GM12878 (cell line): ENCODE data around the gene NDOR1. TPM values are rescaled to one million over a fixed set of nuclear protein-coding genes. Genes with fewer than 3 reads are reported as not detected.

Source experiments
- ATAC-seq: fragments of 200-7000 bp; cut with Tn5 transposase; 3 replicates; pipeline ENCODE4 v1.9.1; 2020; ENCODE audit warnings: mild to moderate bottlenecking, moderate library complexity
- BruUV-seq: library from RNA; stranded (reverse); fragments of 400-500 nt; replicated peaks from 2 replicates; lab custom pipeline; 2021; lab: Mats Ljungman, UMichigan
- CTCF ChIA-PET: fragments of 300-600 bp; sonication (Branson Sonifier 250); formaldehyde crosslinking; extraction: SDS; loops from one replicate; lab custom pipeline; 2021; ENCODE audit warnings: inconsistent platforms; lab: Yijun Ruan, JAX
- POLR2A ChIA-PET: fragments of 350-600 bp; formaldehyde crosslinking; extraction: SDS; loops from one replicate; lab custom pipeline; 2021; ENCODE audit warnings: inconsistent platforms; lab: Charles Lee
- RAD21 ChIA-PET: fragments of 300-600 bp; sonication (Branson Sonifier 250); formaldehyde crosslinking; loops from one replicate; lab custom pipeline; 2023; ENCODE audit warnings: antibody characterized with exemption; ENCODE audit not compliant: unreplicated experiment; lab: Charles Lee
- SMC1A ChIA-PET: fragments of 300-600 bp; sonication (Branson Sonifier 250); formaldehyde crosslinking; loops from one replicate; lab custom pipeline; 2023; ENCODE audit not compliant: unreplicated experiment, uncharacterized antibody; lab: Charles Lee
- DNase-seq: peaks from one replicate; pipeline ENCODE4 v3.0.0-alpha.2; 2011; ENCODE audit warnings: low read depth, low spot score
- FAIRE-seq: peaks from 3 replicates; lab custom pipeline; 2011; peaks lifted over from hg19 to GRCh38; lab: Jason Lieb, UNC
- H2AFZ ChIP-seq: 2 replicates; pipeline ENCODE4 v1.6.0; 2011; ENCODE audit warnings: low read depth, low read length, control low read depth; ENCODE audit not compliant: control insufficient read depth
- H3K27ac ChIP-seq: 2 replicates; pipeline ENCODE4 v1.5.1; 2011; ENCODE audit warnings: control low read depth; ENCODE audit not compliant: control insufficient read depth, insufficient read depth
- H3K27me3 ChIP-seq, 2 experiments: replicated peaks in 1 of 2; 2 replicates each; pipeline versions ENCODE4 v1.6.0 to v1.6.1; 2011; ENCODE audit warnings: low read length in 1 of 2; ENCODE audit not compliant: control insufficient read depth in 2 of 2, insufficient read depth in 2 of 2
- H3K36me3 ChIP-seq, 2 experiments: 2 replicates each; pipeline ENCODE4 v1.5.1; 2011; ENCODE audit warnings: low read length in 1 of 2; ENCODE audit not compliant: control insufficient read depth in 2 of 2, insufficient read depth in 2 of 2
- H3K4me1 ChIP-seq: 2 replicates; pipeline ENCODE4 v1.6.1; 2011; ENCODE audit warnings: mild to moderate bottlenecking, low read length, moderate library complexity, mixed read lengths; ENCODE audit not compliant: control insufficient read depth, insufficient read depth
- H3K4me2 ChIP-seq: 2 replicates; pipeline ENCODE4 v1.6.0; 2011; ENCODE audit warnings: control low read depth; ENCODE audit not compliant: control insufficient read depth, insufficient read depth
- H3K4me3 ChIP-seq: fragments of 200-600 bp; sonication (generic); 2 replicates; pipeline ENCODE4 v1.5.1; 2016
- H3K79me2 ChIP-seq: 2 replicates; pipeline ENCODE4 v1.6.0; 2011; ENCODE audit warnings: low read length; ENCODE audit not compliant: control insufficient read depth, insufficient read depth
- H3K9ac ChIP-seq: 2 replicates; pipeline ENCODE4 v1.8.0; 2011; ENCODE audit warnings: low read length, control low read depth, mixed read lengths; ENCODE audit not compliant: control insufficient read depth, insufficient read depth
- H3K9me3 ChIP-seq: replicated peaks from 3 replicates; pipeline ENCODE4 v1.5.1; 2011; ENCODE audit warnings: mild to moderate bottlenecking, low read length; ENCODE audit not compliant: control insufficient read depth, insufficient read depth
- H4K20me1 ChIP-seq: 2 replicates; pipeline ENCODE4 v1.6.0; 2011; ENCODE audit not compliant: control insufficient read depth, insufficient read depth
- FOS ChIP-seq: IDR thresholded peaks from 3 replicates; pipeline ENCODE4 v1.6.1; 2011; ENCODE audit warnings: borderline replicate concordance; ENCODE audit not compliant: insufficient read length; ENCODE audit errors: extremely low read depth
- JUND ChIP-seq: IDR thresholded peaks from 2 replicates; pipeline ENCODE4 v1.6.1; 2012; ENCODE audit warnings: low read depth, mild to moderate bottlenecking, low read length, improper control_type of control experiment, moderate library complexity
- MYB ChIP-seq: fragments of 150-350 bp; IDR thresholded peaks from 2 replicates; pipeline ENCODE4 v1.6.1; 2014; ENCODE audit warnings: mild to moderate bottlenecking, low read depth, low read length, borderline replicate concordance
- POLR2A ChIP-seq: IDR thresholded peaks from 2 replicates; pipeline ENCODE4 v1.6.1; 2011; ENCODE audit warnings: low read depth, mild to moderate bottlenecking, low read length
- SMAD1 ChIP-seq: fragments of 450-650 bp; IDR thresholded peaks from 2 replicates; pipeline ENCODE4 v1.6.1; 2018; ENCODE audit warnings: mild to moderate bottlenecking, low read depth; ENCODE audit not compliant: partially characterized antibody
- SMARCA5 ChIP-seq: fragments of 450-650 bp; IDR thresholded peaks from 2 replicates; pipeline ENCODE4 v1.6.1; 2017; ENCODE audit warnings: mild to moderate bottlenecking
- USF1 ChIP-seq: IDR thresholded peaks from 2 replicates; pipeline ENCODE4 v1.6.1; 2011; ENCODE audit warnings: borderline replicate concordance, low read depth, mild to moderate bottlenecking, moderate library complexity, mixed read lengths, low read length; ENCODE audit not compliant: insufficient read depth; ENCODE audit errors: extremely low read length
- WGBS: methylation state at CpG from one replicate; pipeline ENCODE4 v1.1.6; 2016; ENCODE audit warnings: low lambda C conversion rate; ENCODE audit not compliant: insufficient replicate concordance, insufficient coverage; ENCODE audit errors: missing lambda C conversion rate; 5-methylcytosine and 5-hydroxymethylcytosine counted together
- in situ Hi-C: fragments of 300-500 bp; cut with MboI; formaldehyde crosslinking; loops from 9 replicates; pipeline ENCODE4 v1.14.3; 2018; ENCODE audit warnings: mixed read lengths
- intact Hi-C: fragments of 100-400 bp; cut with micrococcal nuclease; formaldehyde crosslinking; loops from one replicate; pipeline ENCODE4 v1.14.2; 2022; ENCODE audit not compliant: unreplicated experiment
- polyA plus RNA-seq, 11 experiments: library from polyadenylated mRNA; depleted of rRNA in 4 of 11; unstranded in 6 of 11; stranded (reverse) in 5 of 11; fragments of >200 nt; fragmentation: Nextera tagmentation in 4 of 11; fragmentation: Illumina TruSeq in 1 of 11; extraction: Ambion mirVana in 4 of 11; extraction: Trizol in 1 of 11; gene quantifications; 1 replicate in 1 of 11; 2 replicates in 10 of 11; pipeline versions ENCODE4 v1.2.1 to v1.2.3, GENCODE V29; 2011 to 2016; ENCODE audit warnings: inconsistent platforms in 2 of 11, missing spikeins in 2 of 11, low read depth in 1 of 11
- total RNA-seq, 4 experiments: library from RNA; depleted of rRNA in 3 of 4; stranded (reverse); fragments of >200 nt in 3 of 4; fragmentation: Illumina TruSeq in 1 of 4; extraction: Trizol in 1 of 4; gene quantifications; 2 replicates each; pipeline versions ENCODE4 v1.2.1 to v1.2.3, GENCODE V29; 2013 to 2021
- TF ChIP-seq, protein P1 (sequence below): fragments of 150-350 bp; IDR thresholded peaks from 2 replicates; pipeline ENCODE4 v1.6.1; 2016; ENCODE audit warnings: low read depth, low read length
- TF ChIP-seq, protein P2 (sequence below): fragments of 450-650 bp; IDR thresholded peaks from 2 replicates; pipeline ENCODE4 v1.6.1; 2016; ENCODE audit warnings: mild to moderate bottlenecking

Gene NDOR1
- total and polyA plus RNA-seq, 10 of the 15 experiments (the other 5 are each of a cell fraction or from before 2014, with no cell fraction given): 0.04 to 32.9 (median 11.1) TPM

GRCh38 chr9:137215196-137215986 lies 9.9 kb downstream of the NDOR1 start:
- RAD21 ChIA-PET: no interaction called here
- no peaks in the 10 kb centered on the region for H3K4me1 ChIP-seq
- no peaks in the 10 kb centered on the region for H4K20me1 ChIP-seq
- no peak overlapping the region for H2AFZ ChIP-seq
- FAIRE-seq (no peak), ATAC-seq (no peak), DNase-seq (no peak)
- H3K36me3 ChIP-seq: peaks cover 0 to 2% of the 10 kb centered on the region in 2 experiments; a peak in 3 of 4 replicates
- no peaks in the 10 kb centered on the region for H3K27me3 ChIP-seq
- intact Hi-C loops (no loop called here), in situ Hi-C loops (no loop called here)
- BruUV-seq: no TSS peak
- no peak overlapping the region for H3K4me2 ChIP-seq
- CTCF ChIA-PET: no interaction called here
- H3K4me3 ChIP-seq: no peak overlapping the region
- H3K9ac ChIP-seq: no peak overlapping the region
- H3K27ac ChIP-seq: no peak overlapping the region
- POLR2A ChIA-PET: interaction anchor here (1.2 kb wide), 1 partner anchor 15 kb away, joined by 4 read pairs; the partner anchor contains the start of gene TPRN
- 85% methylated on average over 20 of the region's 22 CpGs for WGBS
- TF ChIP-seq SMARCA5: no peak
- H3K9me3 ChIP-seq: no peaks in the 10 kb centered on the region
- SMC1A ChIA-PET: no interaction called here
- H3K79me2 ChIP-seq: no peaks in the 10 kb centered on the region

GRCh38 chr9:137216188-137216965 lies 10.9 kb downstream of the NDOR1 start:
- H3K4me2 ChIP-seq: no peak overlapping the region
- POLR2A ChIA-PET: no interaction called here
- TF ChIP-seq FOS (no peak), JUND (no peak), SMAD1 (no peak), MYB (no peak), USF1 (no peak), POLR2A (0 out of 2 replicates have a peak, but pooled peaks have one; percentile 3)
- TF ChIP-seq, protein P1, sequence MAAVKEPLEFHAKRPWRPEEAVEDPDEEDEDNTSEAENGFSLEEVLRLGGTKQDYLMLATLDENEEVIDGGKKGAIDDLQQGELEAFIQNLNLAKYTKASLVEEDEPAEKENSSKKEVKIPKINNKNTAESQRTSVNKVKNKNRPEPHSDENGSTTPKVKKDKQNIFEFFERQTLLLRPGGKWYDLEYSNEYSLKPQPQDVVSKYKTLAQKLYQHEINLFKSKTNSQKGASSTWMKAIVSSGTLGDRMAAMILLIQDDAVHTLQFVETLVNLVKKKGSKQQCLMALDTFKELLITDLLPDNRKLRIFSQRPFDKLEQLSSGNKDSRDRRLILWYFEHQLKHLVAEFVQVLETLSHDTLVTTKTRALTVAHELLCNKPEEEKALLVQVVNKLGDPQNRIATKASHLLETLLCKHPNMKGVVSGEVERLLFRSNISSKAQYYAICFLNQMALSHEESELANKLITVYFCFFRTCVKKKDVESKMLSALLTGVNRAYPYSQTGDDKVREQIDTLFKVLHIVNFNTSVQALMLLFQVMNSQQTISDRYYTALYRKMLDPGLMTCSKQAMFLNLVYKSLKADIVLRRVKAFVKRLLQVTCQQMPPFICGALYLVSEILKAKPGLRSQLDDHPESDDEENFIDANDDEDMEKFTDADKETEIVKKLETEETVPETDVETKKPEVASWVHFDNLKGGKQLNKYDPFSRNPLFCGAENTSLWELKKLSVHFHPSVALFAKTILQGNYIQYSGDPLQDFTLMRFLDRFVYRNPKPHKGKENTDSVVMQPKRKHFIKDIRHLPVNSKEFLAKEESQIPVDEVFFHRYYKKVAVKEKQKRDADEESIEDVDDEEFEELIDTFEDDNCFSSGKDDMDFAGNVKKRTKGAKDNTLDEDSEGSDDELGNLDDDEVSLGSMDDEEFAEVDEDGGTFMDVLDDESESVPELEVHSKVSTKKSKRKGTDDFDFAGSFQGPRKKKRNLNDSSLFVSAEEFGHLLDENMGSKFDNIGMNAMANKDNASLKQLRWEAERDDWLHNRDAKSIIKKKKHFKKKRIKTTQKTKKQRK: no peak
- TF ChIP-seq, protein P2, sequence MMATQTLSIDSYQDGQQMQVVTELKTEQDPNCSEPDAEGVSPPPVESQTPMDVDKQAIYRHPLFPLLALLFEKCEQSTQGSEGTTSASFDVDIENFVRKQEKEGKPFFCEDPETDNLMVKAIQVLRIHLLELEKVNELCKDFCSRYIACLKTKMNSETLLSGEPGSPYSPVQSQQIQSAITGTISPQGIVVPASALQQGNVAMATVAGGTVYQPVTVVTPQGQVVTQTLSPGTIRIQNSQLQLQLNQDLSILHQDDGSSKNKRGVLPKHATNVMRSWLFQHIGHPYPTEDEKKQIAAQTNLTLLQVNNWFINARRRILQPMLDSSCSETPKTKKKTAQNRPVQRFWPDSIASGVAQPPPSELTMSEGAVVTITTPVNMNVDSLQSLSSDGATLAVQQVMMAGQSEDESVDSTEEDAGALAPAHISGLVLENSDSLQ: no peak

More at GRCh38 chr9:137216188-137216965, 10.9 kb downstream of the NDOR1 start:
- Histone ChIP-seq H3K79me2 (no peaks in the 10 kb centered on the region), H3K27me3 (no peaks in the 10 kb centered on the region), H3K36me3 (peaks cover 0 to 2% of the 10 kb centered on the region in 2 experiments; a peak in 2 of 4 replicates), H3K9ac (no peak overlapping the region), H4K20me1 (no peaks in the 10 kb centered on the region), H3K9me3 (no peaks in the 10 kb centered on the region), H3K4me1 (no peaks in the 10 kb centered on the region), H3K4me3 (no peak overlapping the region), H3K27ac (no peak overlapping the region), H2AFZ (no peak overlapping the region)
- no TSS peak for BruUV-seq
- 94% methylated on average over 23 of the region's 30 CpGs for WGBS
- no peak for ATAC-seq
- in situ Hi-C loops: no loop called here
- RAD21 ChIA-PET: no interaction called here
- SMC1A ChIA-PET: no interaction called here
- FAIRE-seq: no peak
- CTCF ChIA-PET: no interaction called here
- DNase-seq: no peak
- intact Hi-C loops: no loop called here
